ENCODE measurements around the gene FAM107B. TPM values are rescaled to one million over a fixed set of nuclear protein-coding genes. Genes with fewer than 3 reads are reported as not detected.
A peak's percentile ranks its signal among the peaks of the same experiment; 100 is the strongest.

Gene FAM107B
- total and polyA plus RNA-seq, 8 donors: 22.6 to 105 (median 54.5) TPM

GRCh38 chr10:14736043-14736442 lies 38.7 kb downstream of the FAM107B start:
- intact Hi-C loops (cut with DNase I): no loop called here
- DNase-seq: no peak
- Histone ChIP-seq H3K27ac (peak overlapping the region in 3 of 4 donors; percentile 50 to 88 (median 75)), H3K4me1 (peaks cover 4 to 59% (median 40%) of the 10 kb centered on the region in 3 donors), H3K36me3 (no peaks in the 10 kb centered on the region), H3K4me3 (no peak overlapping the region), H3K9me3 (no peaks in the 10 kb centered on the region), H3K27me3 (no peaks in the 10 kb centered on the region)
- no peak for TF ChIP-seq CTCF (IDR thresholded peaks at IDR 0.05)
- 94 to 96% methylated on average over 2 of the region's 2 CpGs for WGBS, 2 donors
- ATAC-seq: no peak
- FAIRE-seq: no peak

- Histone ChIP-seq H3K4me3 (peak overlapping the region in 1 of 4 donors; percentile 2), H3K4me1 (peaks cover 0 to 48% (median 34%) of the 10 kb centered on the region in 3 donors), H3K27me3 (no peaks in the 10 kb centered on the region), H3K9me3 (no peaks in the 10 kb centered on the region), H3K27ac (peak overlapping the region in 3 of 4 donors; percentile 5 to 66 (median 39)), H3K36me3 (no peaks in the 10 kb centered on the region)
- ATAC-seq: peak; percentile 58 to 75 (median 70)
- TF ChIP-seq CTCF (IDR thresholded peaks at IDR 0.05): no peak
- WGBS, 2 donors: 20 to 21% methylated on average over 14 of the region's 14 CpGs
- peak in 3 of 6 donors; percentile 58 to 74 (median 59) for DNase-seq
- FAIRE-seq: no peak
- intact Hi-C loops (cut with DNase I): no loop called here
These were observed 42.7 kb downstream of the FAM107B start for GRCh38 chr10:14731875-14732512.

- whole genome bisulfite sequencing, 2 donors: 79 to 80% methylated on average over 3 of the region's 3 CpGs
- intact Hi-C loops (cut with DNase I): no loop called here
- H3K27me3 ChIP-seq: no peaks in the 10 kb centered on the region
- peaks cover 0 to 17% (median 11%) of the 10 kb centered on the region in 3 donors for H3K4me1 ChIP-seq
- no peaks in the 10 kb centered on the region for H3K9me3 ChIP-seq
- ATAC-seq (no peak), DNase-seq (no peak), FAIRE-seq (no peak)
- H3K4me3 ChIP-seq: no peak overlapping the region
- H3K27ac ChIP-seq: no peak overlapping the region
- no peak for TF ChIP-seq CTCF (IDR thresholded peaks at IDR 0.05)
- H3K36me3 ChIP-seq: no peaks in the 10 kb centered on the region
These were observed 46.4 kb downstream of the FAM107B start for GRCh38 chr10:14728346-14728745.

GRCh38 chr10:14727924-14728323 lies 46.8 kb downstream of the FAM107B start:
- no peak for ATAC-seq
- Histone ChIP-seq H3K27me3 (no peaks in the 10 kb centered on the region), H3K27ac (no peak overlapping the region), H3K4me1 (peaks cover 0 to 15% (median 7%) of the 10 kb centered on the region in 3 donors), H3K4me3 (no peak overlapping the region), H3K36me3 (no peaks in the 10 kb centered on the region), H3K9me3 (no peaks in the 10 kb centered on the region)
- intact Hi-C loops (cut with DNase I): no loop called here
- DNase-seq: no peak
- no peak for TF ChIP-seq CTCF (IDR thresholded peaks at IDR 0.05)
- no peak for FAIRE-seq
- WGBS, 2 donors: 19 to 30% methylated on average over 1 of the region's 1 CpG

GRCh38 chr10:14727465-14727864 lies 47.2 kb downstream of the FAM107B start:
- intact Hi-C loops (cut with DNase I): no loop called here
- no peaks in the 10 kb centered on the region for H3K27me3 ChIP-seq
- no peaks in the 10 kb centered on the region for H3K9me3 ChIP-seq
- TF ChIP-seq CTCF (IDR thresholded peaks at IDR 0.05): no peak
- no peak overlapping the region for H3K27ac ChIP-seq
- ATAC-seq (peak in 1 of 4 donors; percentile 19), DNase-seq (no peak), FAIRE-seq (no peak)
- no peaks in the 10 kb centered on the region for H3K36me3 ChIP-seq
- no peak overlapping the region for H3K4me3 ChIP-seq
- 81 to 95% methylated on average over 1 of the region's 1 CpG for WGBS, 2 donors
- peaks cover 0 to 15% (median 2%) of the 10 kb centered on the region in 3 donors for H3K4me1 ChIP-seq

Measured in pancreas (tissue), 10 donors.